Muscle of arm (tissue), 14 donors: ENCODE measurements around the gene WLS. TPM values are rescaled to one million over a fixed set of nuclear protein-coding genes. Genes with fewer than 3 reads are reported as not detected.
A peak's percentile ranks its signal among the peaks of the same experiment; 100 is the strongest.
"Not testable (repeated sequence)": the region's sequence is repeated elsewhere in the genome, so short reads cannot be mapped to it uniquely, and the experiment has no call there.

ENCODE experiments used
- DNase-seq: peaks from one replicate; pipeline ENCODE4 v3.0.0-alpha.2; 2013
- long read RNA-seq, 11 donors: transcript quantifications; one replicate each; lab custom pipeline, GENCODE V29; 2026
- polyA plus RNA-seq, 12 donors: library from polyadenylated mRNA; unstranded; fragments of 120-200 nt; gene quantifications; one replicate each; pipeline ENCODE4 v1.2.1, GENCODE V29; 2013; ENCODE audit not compliant: insufficient read length in 12 of 12

Gene WLS
- 100 to 1,000 TPM in 7 of 12 donors, 10 to 100 TPM in 4, not detected in 1; 76.9 to 172 (median 102) TPM for polyA plus RNA-seq
- long read RNA-seq, donor 1, transcript WLS-201 (12 exons, 2,748 nt) = major isoform, 5 of 24 reads
- long read RNA-seq, donor 1, transcript WLS-203 (2 exons, 700 nt) = major isoform, 5 of 24 reads
- long read RNA-seq, donor 1, partial matches to known transcripts = 7 of 24 reads
- long read RNA-seq, donor 1, other reads (novel, unspliced or antisense) = 5 of 24 reads
- long read RNA-seq, donor 2, transcript WLS-201 (12 exons, 2,748 nt) = major isoform, 17 of 29 reads
- long read RNA-seq, donor 2, partial matches to known transcripts = 10 of 29 reads
- long read RNA-seq, donor 2, other reads (novel, unspliced or antisense) = 0 of 29 reads
- long read RNA-seq, donor 3, transcript WLS-201 (12 exons, 2,748 nt) = major isoform, 8 of 9 reads
- long read RNA-seq, donor 3, partial matches to known transcripts = 0 of 9 reads
- long read RNA-seq, donor 3, other reads (novel, unspliced or antisense) = 0 of 9 reads
- long read RNA-seq, donor 4, transcript WLS-201 (12 exons, 2,748 nt) = major isoform, 6 of 13 reads
- long read RNA-seq, donor 4, partial matches to known transcripts = 5 of 13 reads
- long read RNA-seq, donor 4, other reads (novel, unspliced or antisense) = 0 of 13 reads
- long read RNA-seq, donor 5, transcript WLS-201 (12 exons, 2,748 nt) = major isoform, 11 of 43 reads
- long read RNA-seq, donor 5, partial matches to known transcripts = 18 of 43 reads
- long read RNA-seq, donor 5, other reads (novel, unspliced or antisense) = 10 of 43 reads
- long read RNA-seq, donor 6, transcript WLS-201 (12 exons, 2,748 nt) = major isoform, 6 of 7 reads
- long read RNA-seq, donor 6, partial matches to known transcripts = 0 of 7 reads
- long read RNA-seq, donor 6, other reads (novel, unspliced or antisense) = 0 of 7 reads
- long read RNA-seq, donor 7, transcript WLS-201 (12 exons, 2,748 nt) = major isoform, 6 of 9 reads
- long read RNA-seq, donor 7, partial matches to known transcripts = 0 of 9 reads
- long read RNA-seq, donor 7, other reads (novel, unspliced or antisense) = 0 of 9 reads
- long read RNA-seq, donor 8, transcript WLS-203 (2 exons, 700 nt) = minor isoform, 5 of 35 reads
- long read RNA-seq, donor 8, transcript WLS-201 (12 exons, 2,748 nt) = major isoform, 10 of 35 reads
- long read RNA-seq, donor 8, partial matches to known transcripts = 20 of 35 reads
- long read RNA-seq, donor 8, other reads (novel, unspliced or antisense) = 0 of 35 reads
- long read RNA-seq, donor 9, transcript WLS-201 (12 exons, 2,748 nt) = major isoform, 5 of 22 reads
- long read RNA-seq, donor 9, partial matches to known transcripts = 12 of 22 reads
- long read RNA-seq, donor 9, other reads (novel, unspliced or antisense) = 0 of 22 reads
- long read RNA-seq, donor 10, transcript WLS-201 (12 exons, 2,748 nt) = major isoform, 8 of 9 reads
- long read RNA-seq, donor 10, partial matches to known transcripts = 0 of 9 reads
- long read RNA-seq, donor 10, other reads (novel, unspliced or antisense) = 0 of 9 reads
- long read RNA-seq, donor 11, transcript WLS-201 (12 exons, 2,748 nt) = major isoform, 12 of 21 reads
- long read RNA-seq, donor 11, partial matches to known transcripts = 5 of 21 reads
- long read RNA-seq, donor 11, other reads (novel, unspliced or antisense) = 0 of 21 reads

GRCh38 chr1:68232289-68233148, at the start of gene WLS:
WLS (minus strand) TSS chr1:68232523; CDS start chr1:68232299, 224 bp downstream.
- peak; percentile 88 for DNase-seq

GRCh38 chr1:68280286-68280685, 48.0 kb upstream of the WLS start:
- DNase-seq = no peak

GRCh38 chr1:68279846-68280245, 47.5 kb upstream of the WLS start:
- no peak for DNase-seq

GRCh38 chr1:68278221-68278620, 45.9 kb upstream of the WLS start:
- no peak for DNase-seq

GRCh38 chr1:68276448-68276847, 44.1 kb upstream of the WLS start:
- DNase-seq = no peak

- DNase-seq = no peak
These were observed 41.2 kb upstream of the WLS start for GRCh38 chr1:68273530-68273929.

GRCh38 chr1:68271596-68271995, 39.3 kb upstream of the WLS start:
- no peak for DNase-seq

- no peak for DNase-seq
These were observed 38.6 kb upstream of the WLS start for GRCh38 chr1:68270951-68271350.

- DNase-seq = no peak
These were observed 37.5 kb upstream of the WLS start for GRCh38 chr1:68269637-68270430.

- no peak for DNase-seq
These were observed 36.7 kb upstream of the WLS start for GRCh38 chr1:68268896-68269483.

GRCh38 chr1:68256824-68257223, 24.5 kb upstream of the WLS start:
- DNase-seq = not testable (repeated sequence)

GRCh38 chr1:68255301-68255700, 23.0 kb upstream of the WLS start:
- DNase-seq = no peak

GRCh38 chr1:68254667-68255226, 22.4 kb upstream of the WLS start:
- no peak for DNase-seq

- DNase-seq = no peak
These were observed 4.7 kb upstream of the WLS start for GRCh38 chr1:68237040-68237439.

- no peak for DNase-seq
These were observed 1.8 kb upstream of the WLS start for GRCh38 chr1:68234094-68234493.

GRCh38 chr1:68233202-68233601, 879 bp upstream of the WLS start:
- no peak for DNase-seq

- DNase-seq = peak; percentile 78
These were observed 565 bp downstream of the WLS start for GRCh38 chr1:68231627-68232288.
